A549 (cell line): ENCODE measurements around the gene ETFB.
"Not testable (repeated sequence)": the region's sequence is repeated elsewhere in the genome, so short reads cannot be mapped to it uniquely, and the experiment has no call there.

ENCODE experiments used
- BHLHE40 ChIP-seq: IDR thresholded peaks from 2 replicates; pipeline ENCODE4 v1.6.1; 2012; ENCODE audit warnings: low read depth, low read length, inconsistent platforms
- CEBPB ChIP-seq, 2 experiments: fragments of >200 bp in 1 of 2; sonication (Bioruptor Twin) in 1 of 2; formaldehyde crosslinking in 1 of 2; IDR thresholded peaks; 2 replicates each; pipeline ENCODE4 v1.6.1; 2012 to 2016
- CHD2 ChIP-seq: fragments of 150-350 bp; IDR thresholded peaks from 2 replicates; pipeline ENCODE4 v1.6.1; 2014; ENCODE audit warnings: low read length; ENCODE audit not compliant: partially characterized antibody
- CTCF ChIP-seq: fragments of >200 bp; sonication (Bioruptor Twin); formaldehyde crosslinking; IDR thresholded peaks from 3 replicates; pipeline ENCODE4 v1.5.1; 2016
- EP300 ChIP-seq, 2 experiments: fragments of >200 bp; sonication (Bioruptor Twin); formaldehyde crosslinking; IDR thresholded peaks; 2 replicates in 1 of 2; 3 replicates in 1 of 2; pipeline ENCODE4 v1.6.1; 2016 to 2017
- GATA3 ChIP-seq: IDR thresholded peaks from 2 replicates; pipeline ENCODE4 v1.6.1; 2012; ENCODE audit warnings: borderline replicate concordance
- HMGXB4 ChIP-seq: fragments of 250-450 bp; sonication (Bioruptor Pico); IDR thresholded peaks from 2 replicates; pipeline ENCODE4 v1.5.0; 2021; ENCODE audit warnings: mild to moderate bottlenecking, moderate library complexity, borderline replicate concordance
- KDM1A ChIP-seq: fragments of 200-600 bp; sonication (generic); IDR thresholded peaks from 2 replicates; pipeline ENCODE4 v1.6.1; 2016; ENCODE audit warnings: low read depth, mild to moderate bottlenecking
- MYC ChIP-seq: IDR thresholded peaks from 2 replicates; pipeline ENCODE4 v1.6.1; 2012; ENCODE audit warnings: mild to moderate bottlenecking, inconsistent platforms, low read length, improper control_type of control experiment, borderline replicate concordance
- POLR2A ChIP-seq: IDR thresholded peaks from 2 replicates; pipeline ENCODE4 v1.6.1; 2012; ENCODE audit warnings: mild to moderate bottlenecking, low read length
- RAD21 ChIP-seq, 2 experiments: fragments of >200 bp in 1 of 2; sonication (Bioruptor Twin) in 1 of 2; formaldehyde crosslinking in 1 of 2; IDR thresholded peaks in 1 of 2; conservative IDR thresholded peaks in 1 of 2; 2 replicates in 1 of 2; 3 replicates in 1 of 2; pipeline ENCODE4 v1.6.1; 2012 to 2018; ENCODE audit warnings: inconsistent platforms in 1 of 2
- RCOR1 ChIP-seq: fragments of 150-350 bp; IDR thresholded peaks from 2 replicates; pipeline ENCODE4 v1.6.1; 2014; ENCODE audit warnings: antibody characterized with exemption, low read length, low read depth
- USF2 ChIP-seq: fragments of 450-650 bp; IDR thresholded peaks from 2 replicates; pipeline ENCODE4 v1.6.1; 2014; ENCODE audit warnings: antibody characterized with exemption
- ZFP36 ChIP-seq: fragments of 450-650 bp; IDR thresholded peaks from 2 replicates; pipeline ENCODE4 v1.6.1; 2014; ENCODE audit warnings: borderline replicate concordance; ENCODE audit not compliant: partially characterized antibody

- not testable (repeated sequence) for TF ChIP-seq CTCF; MYC; POLR2A; ZFP36; EP300 (IDR thresholded peaks at IDR 0.05); USF2; RCOR1; HMGXB4 (CRISPR knock-in tag); BHLHE40; CHD2; CEBPB (IDR thresholded peaks at IDR 0.05); RAD21 (conservative IDR thresholded peaks at IDR 0.05 in 1 of 2, IDR thresholded peaks at IDR 0.05 in 1 of 2); KDM1A; GATA3
Measured at GRCh38 chr19:51399936-51400335, 33.7 kb upstream of the ETFB start.
